ENCODE results near the gene IL25. TPM values are rescaled to one million over a fixed set of nuclear protein-coding genes. Genes with fewer than 3 reads are reported as not detected.

The IL25 gene
- polyA plus RNA-seq, 3 donors: not detected

GRCh38 chr14:23358553-23359166 lies 13.9 kb upstream of the IL25 start:
- Histone ChIP-seq H4K20me1 (ENCODE audit: insufficient read depth, low read length) (no peaks in the 10 kb centered on the region), H3K27me3 (ENCODE audit: control insufficient read depth in 2 of 2, insufficient read depth in 2 of 2, low read length in 2 of 2) (peaks cover 9 to 36% of the 10 kb centered on the region in 2 donors), H3K4me1 (ENCODE audit: control insufficient read depth in 1 of 2, insufficient read depth in 2 of 2, low read length in 2 of 2) (no peaks in the 10 kb centered on the region), H3K9ac (ENCODE audit: insufficient read depth, low read length, poor library complexity, severe bottlenecking) (no peak overlapping the region), H3K79me2 (ENCODE audit: insufficient read depth, low read length) (no peaks in the 10 kb centered on the region), H3K9me3 (replicated peaks in 1 of 2; ENCODE audit: control insufficient read depth in 1 of 2, insufficient read depth in 1 of 2, low read length in 2 of 2) (peaks cover 0 to 5% of the 10 kb centered on the region in 2 donors), H3K4me3 (replicated peaks in 1 of 3; ENCODE audit: low read depth in 2 of 3, low read length in 3 of 3) (no peak overlapping the region), H3K36me3 (replicated peaks in 1 of 2; ENCODE audit: control insufficient read depth in 1 of 2, insufficient read depth in 2 of 2, low read length in 2 of 2) (no peaks in the 10 kb centered on the region), H3K4me2 (replicated peaks; ENCODE audit: extremely low read depth, low read length, poor library complexity, severe bottlenecking) (no peak overlapping the region), H3K27ac (ENCODE audit: low read depth in 1 of 2, low read length in 2 of 2) (no peak overlapping the region), H2AFZ (ENCODE audit: insufficient read depth, low read depth, low read length, poor library complexity, severe bottlenecking) (no peak overlapping the region)
- Mint-ChIP-seq H3K36me3 (no peaks in the 10 kb centered on the region), H3K4me1 (no peaks in the 10 kb centered on the region), H3K9me3 (peaks cover 0 to 4% (median 0%) of the 10 kb centered on the region in 7 donors), H3K27me3 (ENCODE audit: low read depth in 3 of 3) (peaks cover 25 to 30% (median 29%) of the 10 kb centered on the region in 3 donors), H3K4me3 (no peak overlapping the region), H3K27ac (no peak overlapping the region)
- intact Hi-C loops (cut with micrococcal nuclease): no loop called here
- DNase-seq: no peak
- WGBS (ENCODE audit: insufficient coverage): 95% methylated on average over 10 of the region's 12 CpGs
- no peak for TF ChIP-seq CTCF (IDR thresholded peaks at IDR 0.05)

- Histone ChIP-seq H3K36me3 (replicated peaks in 1 of 2; ENCODE audit: control insufficient read depth in 1 of 2, insufficient read depth in 2 of 2, low read length in 2 of 2) (no peaks in the 10 kb centered on the region), H4K20me1 (ENCODE audit: insufficient read depth, low read length) (no peaks in the 10 kb centered on the region), H2AFZ (ENCODE audit: insufficient read depth, low read depth, low read length, poor library complexity, severe bottlenecking) (no peak overlapping the region), H3K9ac (ENCODE audit: insufficient read depth, low read length, poor library complexity, severe bottlenecking) (no peak overlapping the region), H3K4me3 (replicated peaks in 1 of 3; ENCODE audit: low read depth in 2 of 3, low read length in 3 of 3) (no peak overlapping the region), H3K9me3 (replicated peaks in 1 of 2; ENCODE audit: control insufficient read depth in 1 of 2, insufficient read depth in 1 of 2, low read length in 2 of 2) (no peaks in the 10 kb centered on the region), H3K4me1 (ENCODE audit: control insufficient read depth in 1 of 2, insufficient read depth in 2 of 2, low read length in 2 of 2) (no peaks in the 10 kb centered on the region), H3K79me2 (ENCODE audit: insufficient read depth, low read length) (no peaks in the 10 kb centered on the region), H3K27ac (ENCODE audit: low read depth in 1 of 2, low read length in 2 of 2) (no peak overlapping the region), H3K4me2 (replicated peaks; ENCODE audit: extremely low read depth, low read length, poor library complexity, severe bottlenecking) (no peak overlapping the region), H3K27me3 (ENCODE audit: control insufficient read depth in 2 of 2, insufficient read depth in 2 of 2, low read length in 2 of 2) (peaks cover 8 to 36% of the 10 kb centered on the region in 2 donors)
- Mint-ChIP-seq H3K27me3 (ENCODE audit: low read depth in 3 of 3) (peaks cover 25 to 31% (median 30%) of the 10 kb centered on the region in 3 donors), H3K4me1 (no peaks in the 10 kb centered on the region), H3K27ac (no peak overlapping the region), H3K4me3 (no peak overlapping the region), H3K36me3 (no peaks in the 10 kb centered on the region), H3K9me3 (peaks cover 0 to 3% (median 0%) of the 10 kb centered on the region in 7 donors)
- no peak for TF ChIP-seq CTCF (IDR thresholded peaks at IDR 0.05)
- WGBS (ENCODE audit: insufficient coverage): 100% methylated on average over 1 of the region's 11 CpGs
- intact Hi-C loops (cut with micrococcal nuclease): no loop called here
- no peak for DNase-seq
Measured at GRCh38 chr14:23359167-23359626, 13.4 kb upstream of the IL25 start.
